Measurements from ENCODE around the gene P3R3URF.

The P3R3URF gene

GRCh38 chr1:46193984-46194570 lies 17.8 kb upstream of the P3R3URF start:
- no peak for DNase-seq

DNA sequence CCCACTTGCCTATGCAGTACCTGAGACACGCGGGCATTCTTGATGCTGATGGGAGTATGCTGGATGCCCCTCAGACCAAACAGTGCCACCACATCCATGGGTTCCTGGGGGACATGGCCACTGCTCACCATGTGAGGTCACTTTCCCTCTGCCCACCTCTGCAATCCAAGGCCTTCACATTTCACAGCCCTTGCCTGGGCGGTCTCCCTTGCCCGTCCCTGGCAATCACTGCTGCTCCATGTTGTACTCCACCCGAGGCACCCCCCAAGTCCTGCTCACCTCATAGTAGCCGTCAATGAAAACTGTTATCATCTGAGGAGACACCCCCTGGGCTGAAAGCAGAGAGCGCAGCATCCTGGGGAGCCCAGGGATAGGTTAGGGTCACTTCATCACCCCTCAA lies 17.0 kb upstream of the P3R3URF start:
- no peak for DNase-seq

DNA sequence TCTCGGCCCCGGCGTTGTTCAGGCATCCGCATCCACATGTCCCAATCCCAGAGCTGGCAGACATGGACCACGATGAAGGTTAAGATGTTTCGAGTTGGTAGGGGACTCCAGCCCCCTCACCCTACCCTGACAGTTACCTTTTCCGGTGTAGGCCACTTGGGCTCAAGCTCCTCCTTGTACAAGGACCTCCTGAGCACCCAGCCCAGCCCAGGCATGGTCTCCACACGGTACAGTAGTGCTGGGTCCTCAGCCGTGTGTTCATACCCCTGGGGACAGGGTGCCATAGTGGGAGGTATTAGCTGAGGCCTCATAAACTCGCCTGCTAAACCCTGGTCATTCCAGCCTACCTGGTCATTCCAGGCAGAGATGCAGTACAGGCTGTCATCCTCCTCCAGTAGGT lies 15.9 kb upstream of the P3R3URF start:
- no peak for DNase-seq

DNA sequence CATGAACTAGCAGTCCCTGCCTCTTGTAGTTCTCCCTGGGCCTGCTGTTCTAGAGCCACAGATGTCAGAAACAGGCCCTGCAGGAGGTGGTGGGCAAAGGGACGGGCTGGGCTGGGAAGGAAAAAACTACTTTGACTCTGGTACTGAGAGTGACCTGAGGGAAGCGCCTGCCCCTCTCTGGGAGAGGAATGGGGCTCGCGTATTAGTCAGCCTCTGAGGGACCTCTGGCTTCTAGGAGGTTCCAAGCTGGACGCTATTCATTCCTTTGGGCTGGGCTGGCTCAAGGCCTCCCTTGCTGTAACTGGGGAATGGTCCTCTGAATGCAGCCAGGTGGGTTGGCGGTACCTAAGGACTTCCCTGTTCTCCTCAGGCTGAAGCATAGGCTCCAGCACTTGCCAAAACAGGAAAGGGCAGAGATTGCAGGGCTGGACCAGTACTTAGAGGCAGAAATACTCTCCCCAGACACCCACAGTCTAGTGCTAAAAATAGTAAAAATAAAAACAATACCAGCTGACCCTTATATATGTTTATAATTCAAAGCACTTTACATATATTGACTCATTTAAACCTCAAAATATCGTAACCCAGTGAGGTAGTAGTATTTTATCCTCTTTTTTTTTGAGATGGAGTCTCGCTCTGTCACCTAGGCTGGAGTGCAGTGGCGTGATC lies 14.9 kb upstream of the P3R3URF start:
- DNase-seq: no peak

- no peak for DNase-seq
Measured at GRCh38 chr1:46190539-46190938, 14.3 kb upstream of the P3R3URF start.

- no peak for DNase-seq
Measured at GRCh38 chr1:46188295-46189030, 12.2 kb upstream of the P3R3URF start.

- DNase-seq: no peak
Measured at GRCh38 chr1:46187106-46187869, 11.0 kb upstream of the P3R3URF start.

- no peak for DNase-seq
Measured at GRCh38 chr1:46186076-46186475, 9.8 kb upstream of the P3R3URF start.

DNA sequence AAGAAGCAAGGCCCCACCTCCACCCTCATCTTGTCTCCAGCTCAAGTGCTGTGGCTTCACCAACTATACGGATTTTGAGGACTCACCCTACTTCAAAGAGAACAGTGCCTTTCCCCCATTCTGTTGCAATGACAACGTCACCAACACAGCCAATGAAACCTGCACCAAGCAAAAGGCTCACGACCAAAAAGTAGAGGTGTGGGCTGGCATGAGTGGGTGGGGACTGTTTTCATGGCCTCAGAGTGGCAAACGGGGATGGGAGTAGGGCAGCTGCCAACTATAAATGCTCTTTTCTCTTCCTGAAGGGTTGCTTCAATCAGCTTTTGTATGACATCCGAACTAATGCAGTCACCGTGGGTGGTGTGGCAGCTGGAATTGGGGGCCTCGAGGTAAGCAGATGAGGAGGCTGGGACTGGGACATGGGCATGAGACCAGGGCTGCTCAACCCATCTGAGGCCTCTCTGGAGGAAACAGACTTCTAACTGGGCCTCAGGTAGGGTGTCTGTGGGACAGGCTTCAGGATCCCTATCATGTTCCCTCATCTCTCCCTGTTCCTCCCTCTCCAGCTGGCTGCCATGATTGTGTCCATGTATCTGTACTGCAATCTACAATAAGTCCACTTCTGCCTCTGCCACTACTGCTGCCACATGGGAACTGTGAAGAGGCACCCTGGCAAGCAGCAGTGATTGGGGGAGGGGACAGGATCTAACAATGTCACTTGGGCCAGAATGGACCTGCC lies 8.8 kb upstream of the P3R3URF start:
- no peak for DNase-seq

DNA sequence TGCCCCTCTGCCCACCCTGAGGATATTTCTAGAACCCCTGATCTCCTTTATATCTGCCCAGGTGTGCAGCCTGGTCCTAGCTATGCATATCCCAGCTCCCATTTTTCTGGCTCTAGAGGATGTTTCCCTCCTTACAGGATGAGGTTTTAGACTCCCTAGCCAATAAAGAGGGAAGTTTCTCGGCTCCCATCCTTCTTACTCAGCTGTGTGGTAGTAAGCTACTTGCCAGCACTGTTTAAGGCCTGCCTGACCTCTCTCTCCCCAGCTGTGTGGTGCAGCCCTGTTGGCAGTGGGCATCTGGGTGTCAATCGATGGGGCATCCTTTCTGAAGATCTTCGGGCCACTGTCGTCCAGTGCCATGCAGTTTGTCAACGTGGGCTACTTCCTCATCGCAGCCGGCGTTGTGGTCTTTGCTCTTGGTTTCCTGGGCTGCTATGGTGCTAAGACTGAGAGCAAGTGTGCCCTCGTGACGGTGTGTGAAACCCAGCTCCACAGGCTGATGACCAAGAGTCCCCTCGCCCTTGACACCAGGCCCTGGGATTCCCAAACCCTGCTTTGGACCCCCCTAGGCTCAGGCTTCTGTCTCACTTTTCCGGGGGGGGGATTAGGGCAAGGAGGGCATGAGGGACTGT lies 7.8 kb upstream of the P3R3URF start:
- no peak for DNase-seq

DNA sequence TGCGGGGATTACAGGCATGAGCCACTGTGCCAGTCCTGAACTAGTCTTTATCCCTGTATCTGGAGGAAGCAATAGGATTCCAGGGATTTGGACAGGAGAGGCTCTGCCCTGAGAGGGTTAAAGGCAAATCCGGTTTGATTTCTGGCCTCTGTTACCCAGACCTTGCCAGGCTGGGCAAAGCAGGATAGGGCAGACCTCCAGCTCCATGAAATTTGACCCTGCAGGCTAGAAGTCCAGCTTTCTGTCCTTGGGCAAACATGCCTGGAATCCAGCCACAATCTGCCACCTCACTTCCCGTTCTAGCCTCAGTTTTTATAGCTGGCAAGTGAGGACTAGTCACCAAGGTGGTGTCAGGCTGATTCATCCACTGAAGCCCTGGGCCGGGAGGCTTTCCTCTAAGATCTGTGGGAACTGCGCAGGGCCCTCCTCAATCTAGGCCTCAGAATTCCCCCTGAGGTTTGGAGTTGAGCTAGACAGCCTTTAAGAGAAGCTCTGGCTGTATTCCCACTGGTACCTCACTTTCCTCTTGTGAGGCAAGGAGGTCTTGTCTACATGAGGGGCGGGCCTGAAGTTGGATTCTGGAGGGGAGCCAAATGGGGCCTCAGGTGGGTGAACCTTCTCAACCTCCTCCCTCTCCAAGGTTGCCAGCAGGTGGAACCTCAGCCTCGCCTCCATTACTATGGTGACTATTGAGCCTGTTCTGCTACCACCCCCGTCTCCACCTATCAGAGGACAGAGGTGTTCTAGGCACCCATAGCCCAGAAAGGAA lies 7.0 kb upstream of the P3R3URF start:
- DNase-seq: peak in 9 of 14 donors; percentile 18 to 76 (median 44)

DNA sequence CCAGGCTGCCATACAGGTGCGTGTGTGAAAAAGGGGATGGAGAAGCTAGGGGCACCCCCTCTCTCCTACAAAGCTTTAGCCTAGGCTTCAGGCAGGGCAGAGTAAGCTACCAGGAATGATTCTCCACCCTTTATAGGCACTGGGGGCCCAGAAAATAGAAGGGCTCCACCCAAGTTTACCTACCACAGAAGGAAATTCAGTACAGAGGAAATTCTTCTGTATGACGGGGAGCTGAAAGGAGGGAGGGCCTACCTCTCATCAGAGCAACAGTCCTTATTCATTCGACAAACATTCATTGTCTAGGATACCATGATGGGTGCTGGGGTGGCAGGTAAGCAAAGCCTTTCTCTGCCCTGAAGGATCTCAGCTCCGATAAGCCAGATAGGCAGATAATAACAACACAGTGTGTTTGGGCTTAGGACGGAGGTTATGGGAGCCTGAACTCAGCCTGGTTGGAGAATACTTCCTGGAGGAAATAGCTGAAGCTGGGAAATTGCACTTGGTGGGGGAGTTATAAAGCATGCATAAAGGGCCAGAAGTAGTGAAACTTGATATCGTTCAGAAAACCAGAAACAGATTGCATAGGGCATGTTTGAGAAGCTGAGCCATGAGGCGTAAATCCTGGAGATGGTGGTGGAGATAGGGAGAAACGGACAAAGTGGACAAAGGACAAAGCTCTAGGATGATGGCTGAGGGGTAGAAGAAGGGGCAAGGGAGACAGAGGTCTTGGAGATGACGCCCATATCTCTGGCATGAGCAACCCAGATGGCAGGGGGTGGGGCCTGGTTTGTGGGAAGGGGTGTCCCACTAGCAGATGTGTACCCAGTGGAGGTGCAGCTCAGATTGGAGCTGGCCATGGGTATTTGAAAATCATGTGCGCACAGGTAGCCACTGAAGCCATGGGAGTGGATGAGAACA lies 5.3 kb upstream of the P3R3URF start:
- DNase-seq: no peak

GRCh38 chr1:46180082-46180616 lies 3.9 kb upstream of the P3R3URF start:
- peak in 5 of 14 donors; percentile 13 to 51 (median 36) for DNase-seq

DNA sequence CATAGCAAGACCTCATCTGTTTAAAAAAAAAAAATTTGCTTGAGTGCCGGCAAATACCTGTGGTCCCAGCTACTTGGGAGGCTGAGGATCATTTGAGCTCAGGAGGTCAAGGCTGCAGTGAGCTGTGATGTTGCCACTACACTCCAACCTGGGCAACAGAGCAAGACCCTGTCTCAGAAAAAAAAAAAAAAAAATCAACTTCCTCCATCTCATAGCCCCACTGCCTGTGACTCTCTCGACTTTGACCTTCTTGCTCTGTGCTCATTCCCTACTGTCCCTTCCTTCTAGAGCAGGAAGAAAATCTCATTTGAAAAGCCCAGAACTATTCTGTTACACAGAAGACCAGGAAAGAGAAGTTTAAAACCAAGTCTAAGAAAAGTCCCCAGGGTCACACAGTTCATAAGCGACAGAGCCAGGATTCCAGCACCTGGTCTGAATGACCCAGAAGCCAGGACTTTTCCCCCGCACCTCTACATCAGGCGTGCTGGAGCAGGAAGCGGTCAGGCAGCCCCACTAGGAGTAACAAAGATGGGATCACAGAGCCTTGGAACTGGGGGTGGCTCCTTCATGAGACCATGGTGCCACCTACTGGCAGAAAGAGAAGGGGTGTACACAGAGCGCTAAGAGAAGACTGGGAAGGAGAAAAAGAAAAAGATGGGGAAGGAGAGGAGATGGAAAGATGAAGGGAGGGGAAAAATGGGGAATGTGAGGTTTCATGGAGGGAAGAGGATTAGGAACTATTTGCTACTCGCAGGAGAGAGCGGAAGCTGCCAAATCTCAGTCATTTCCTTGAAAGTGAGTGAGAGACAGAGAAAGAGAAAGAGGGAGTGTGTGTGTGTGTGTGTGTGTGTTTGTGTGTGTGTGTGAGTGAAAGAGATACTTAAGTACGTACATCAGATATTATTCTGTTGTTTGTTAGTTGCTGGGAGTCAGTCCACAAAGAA lies 3.1 kb upstream of the P3R3URF start:
- peak in 12 of 14 donors; percentile 17 to 82 (median 61) for DNase-seq

DNA sequence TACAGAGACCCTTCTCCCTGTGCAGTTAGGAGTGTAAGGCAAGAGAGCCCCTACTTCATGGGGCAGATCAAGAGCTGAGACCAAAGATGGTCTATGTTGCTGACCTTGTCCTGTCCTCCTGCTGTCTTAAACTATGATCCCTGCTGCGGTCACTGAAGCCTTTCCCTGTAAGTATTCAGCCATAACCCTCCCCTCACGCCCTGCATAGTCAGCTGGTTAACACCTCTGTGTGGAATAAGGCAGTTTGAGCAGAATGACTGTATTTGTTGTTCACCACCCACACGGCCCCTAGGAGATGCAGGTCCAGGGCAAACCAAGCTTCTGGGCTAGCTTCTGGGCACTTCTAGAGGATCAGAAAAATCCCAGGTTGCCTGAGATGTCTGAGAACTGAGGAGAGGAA lies 1.0 kb downstream of the P3R3URF start:
- DNase-seq: peak in 1 of 14 donors; percentile 47

- DNase-seq: peak in 2 of 14 donors; percentile 29 to 95
Measured at GRCh38 chr1:46174448-46175231, 1.6 kb downstream of the P3R3URF start, which contains the start of gene TSPAN1. TSS of gene TSPAN1 (plus strand) at chr1:46175087. CDS start at chr1:46181108, 6,021 bp downstream.

GRCh38 chr1:46173361-46173856 lies 2.9 kb downstream of the P3R3URF start:
- DNase-seq: peak in 2 of 14 donors; percentile 17 to 93
